WTC11 (cell line): ENCODE measurements around the gene F13A1.

ENCODE experiments used
- ATF1 ChIP-seq: sonication (generic); formaldehyde crosslinking; IDR thresholded peaks from 2 replicates; pipeline ENCODE4 v1.8.1; 2023; ENCODE audit warnings: mild to moderate bottlenecking, moderate library complexity, missing genetic modification reagents
- MXD4 ChIP-seq: fragments of 250-450 bp; sonication (Bioruptor Pico); IDR thresholded peaks from 2 replicates; pipeline ENCODE4 v1.8.0; 2021; ENCODE audit warnings: mild to moderate bottlenecking, moderate library complexity, borderline replicate concordance
- TEAD1 ChIP-seq: sonication (generic); formaldehyde crosslinking; IDR thresholded peaks from 2 replicates; pipeline ENCODE4 v1.8.0; 2022; ENCODE audit warnings: mild to moderate bottlenecking, missing genetic modification reagents
- ZBTB43 ChIP-seq: sonication (generic); formaldehyde crosslinking; IDR thresholded peaks from 2 replicates; pipeline ENCODE4 v1.8.1; 2023; ENCODE audit warnings: mild to moderate bottlenecking, missing genetic modification reagents
- ZNF416 ChIP-seq: fragments of 250-450 bp; sonication (Bioruptor Pico); IDR thresholded peaks from 2 replicates; pipeline ENCODE4 v1.9.0; 2021; ENCODE audit warnings: mild to moderate bottlenecking, inconsistent platforms
- TF ChIP-seq, protein P1 (sequence below): sonication (generic); formaldehyde crosslinking; IDR thresholded peaks from 2 replicates; pipeline ENCODE4 v1.8.0; 2022; ENCODE audit warnings: mild to moderate bottlenecking, missing genetic modification reagents
- TF ChIP-seq, protein P2 (sequence below): sonication (generic); formaldehyde crosslinking; IDR thresholded peaks from 2 replicates; pipeline ENCODE4 v1.8.1; 2022; ENCODE audit warnings: mild to moderate bottlenecking, moderate library complexity, missing genetic modification reagents
- TF ChIP-seq, protein P3 (sequence below): fragments of 200-600 bp; IDR thresholded peaks from 2 replicates; pipeline ENCODE4 v1.8.0; 2022; ENCODE audit warnings: antibody characterized with exemption

- no peak for TF ChIP-seq ZBTB43 (CRISPR knock-in tag)
- TF ChIP-seq TEAD1 (CRISPR knock-in tag): no peak
- no peak for TF ChIP-seq ATF1 (CRISPR knock-in tag)
- TF ChIP-seq, protein P1, sequence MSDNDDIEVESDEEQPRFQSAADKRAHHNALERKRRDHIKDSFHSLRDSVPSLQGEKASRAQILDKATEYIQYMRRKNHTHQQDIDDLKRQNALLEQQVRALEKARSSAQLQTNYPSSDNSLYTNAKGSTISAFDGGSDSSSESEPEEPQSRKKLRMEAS (CRISPR knock-in tag): no peak
- no peak for TF ChIP-seq ZNF416
- TF ChIP-seq, protein P2, sequence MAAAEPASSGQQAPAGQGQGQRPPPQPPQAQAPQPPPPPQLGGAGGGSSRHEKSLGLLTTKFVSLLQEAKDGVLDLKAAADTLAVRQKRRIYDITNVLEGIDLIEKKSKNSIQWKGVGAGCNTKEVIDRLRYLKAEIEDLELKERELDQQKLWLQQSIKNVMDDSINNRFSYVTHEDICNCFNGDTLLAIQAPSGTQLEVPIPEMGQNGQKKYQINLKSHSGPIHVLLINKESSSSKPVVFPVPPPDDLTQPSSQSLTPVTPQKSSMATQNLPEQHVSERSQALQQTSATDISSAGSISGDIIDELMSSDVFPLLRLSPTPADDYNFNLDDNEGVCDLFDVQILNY (CRISPR knock-in tag): no peak
- TF ChIP-seq, protein P3, sequence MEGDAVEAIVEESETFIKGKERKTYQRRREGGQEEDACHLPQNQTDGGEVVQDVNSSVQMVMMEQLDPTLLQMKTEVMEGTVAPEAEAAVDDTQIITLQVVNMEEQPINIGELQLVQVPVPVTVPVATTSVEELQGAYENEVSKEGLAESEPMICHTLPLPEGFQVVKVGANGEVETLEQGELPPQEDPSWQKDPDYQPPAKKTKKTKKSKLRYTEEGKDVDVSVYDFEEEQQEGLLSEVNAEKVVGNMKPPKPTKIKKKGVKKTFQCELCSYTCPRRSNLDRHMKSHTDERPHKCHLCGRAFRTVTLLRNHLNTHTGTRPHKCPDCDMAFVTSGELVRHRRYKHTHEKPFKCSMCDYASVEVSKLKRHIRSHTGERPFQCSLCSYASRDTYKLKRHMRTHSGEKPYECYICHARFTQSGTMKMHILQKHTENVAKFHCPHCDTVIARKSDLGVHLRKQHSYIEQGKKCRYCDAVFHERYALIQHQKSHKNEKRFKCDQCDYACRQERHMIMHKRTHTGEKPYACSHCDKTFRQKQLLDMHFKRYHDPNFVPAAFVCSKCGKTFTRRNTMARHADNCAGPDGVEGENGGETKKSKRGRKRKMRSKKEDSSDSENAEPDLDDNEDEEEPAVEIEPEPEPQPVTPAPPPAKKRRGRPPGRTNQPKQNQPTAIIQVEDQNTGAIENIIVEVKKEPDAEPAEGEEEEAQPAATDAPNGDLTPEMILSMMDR: no peak
- TF ChIP-seq MXD4: no peak
These were observed 43.0 kb downstream of the F13A1 start for GRCh38 chr6:6277413-6277812.
